GM19452 (cell line): ENCODE results near the gene SRM.
"Not testable (repeated sequence)": the region's sequence is repeated elsewhere in the genome, so short reads cannot be mapped to it uniquely, and the experiment has no call there.

Experiments
- ATAC-seq: cut with Tn5 transposase; IDR thresholded peaks from one replicate; pipeline ENCODE4 v1.9.1; 2021; ENCODE audit not compliant: unreplicated experiment

Gene SRM

DNA sequence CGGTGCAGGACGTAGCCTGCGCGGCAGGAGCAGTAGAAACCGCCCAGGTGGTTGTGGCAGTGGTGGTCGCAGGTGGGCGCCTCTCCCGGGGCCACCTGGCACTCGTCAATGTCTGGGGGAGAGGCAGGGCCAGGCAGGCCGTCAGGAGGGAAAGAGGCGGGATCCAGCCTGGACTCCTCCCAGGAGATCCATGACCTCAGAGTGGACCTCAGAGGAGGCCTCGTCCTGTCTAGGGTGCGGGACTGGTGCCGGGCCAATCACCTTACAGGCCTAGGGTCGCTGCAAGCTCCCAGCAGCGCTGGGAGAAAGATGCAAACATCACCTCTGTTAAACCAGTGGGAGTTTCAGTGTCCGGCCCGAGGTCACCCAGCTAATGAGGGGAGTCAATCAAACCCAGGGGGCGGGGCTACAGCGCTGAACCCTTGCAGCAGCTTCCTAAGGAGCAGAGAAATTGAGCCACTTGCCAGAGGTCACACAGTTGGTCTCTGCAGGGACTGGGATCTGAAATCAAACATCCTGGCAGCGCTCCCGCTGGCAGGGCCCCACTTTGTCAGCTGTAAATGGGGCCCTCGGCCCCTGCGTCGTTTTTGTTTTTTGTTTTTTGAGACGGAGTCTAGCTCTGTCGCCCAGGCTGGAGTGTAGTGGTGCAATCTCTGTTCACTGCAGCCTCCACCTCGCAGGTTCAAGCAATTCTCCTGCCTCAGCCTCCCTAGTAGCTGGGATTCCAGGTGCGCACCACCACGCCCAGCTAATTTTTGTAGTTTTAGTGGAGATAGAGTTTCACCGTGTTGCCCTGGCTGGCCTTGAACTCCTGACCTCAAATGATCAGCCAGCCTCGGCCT, 14.2 kb downstream of the SRM start:
- no peak for ATAC-seq

DNA sequence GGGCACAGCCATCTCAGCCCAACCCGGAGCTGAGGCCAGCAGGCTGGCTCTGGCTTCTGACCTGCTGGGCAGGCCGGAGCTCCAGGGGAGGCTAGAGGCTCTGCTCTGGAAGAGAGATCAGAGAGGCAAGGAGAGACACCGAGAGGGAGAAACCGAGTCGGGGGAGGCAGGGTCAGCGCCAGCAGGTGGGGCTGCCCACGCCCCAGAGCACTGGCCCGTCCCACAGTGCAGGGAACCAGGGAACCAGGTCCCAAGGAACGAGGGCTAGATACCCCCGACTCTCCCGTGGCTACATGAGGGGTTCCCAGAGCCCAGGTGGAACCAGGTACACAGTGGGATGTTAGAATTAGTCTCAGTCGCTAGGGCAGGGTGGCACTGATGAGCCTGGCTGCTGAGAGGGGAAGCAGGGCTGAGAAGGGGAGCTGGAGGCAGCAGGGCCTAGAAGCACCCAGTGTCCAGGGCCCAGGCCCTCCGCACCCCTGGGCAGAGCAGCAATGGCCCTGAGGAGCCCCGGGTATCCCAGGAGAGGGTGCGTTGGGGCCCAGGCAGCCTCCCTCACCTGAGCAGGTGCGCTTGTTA, 14.9 kb downstream of the SRM start:
- ATAC-seq: no peak

DNA sequence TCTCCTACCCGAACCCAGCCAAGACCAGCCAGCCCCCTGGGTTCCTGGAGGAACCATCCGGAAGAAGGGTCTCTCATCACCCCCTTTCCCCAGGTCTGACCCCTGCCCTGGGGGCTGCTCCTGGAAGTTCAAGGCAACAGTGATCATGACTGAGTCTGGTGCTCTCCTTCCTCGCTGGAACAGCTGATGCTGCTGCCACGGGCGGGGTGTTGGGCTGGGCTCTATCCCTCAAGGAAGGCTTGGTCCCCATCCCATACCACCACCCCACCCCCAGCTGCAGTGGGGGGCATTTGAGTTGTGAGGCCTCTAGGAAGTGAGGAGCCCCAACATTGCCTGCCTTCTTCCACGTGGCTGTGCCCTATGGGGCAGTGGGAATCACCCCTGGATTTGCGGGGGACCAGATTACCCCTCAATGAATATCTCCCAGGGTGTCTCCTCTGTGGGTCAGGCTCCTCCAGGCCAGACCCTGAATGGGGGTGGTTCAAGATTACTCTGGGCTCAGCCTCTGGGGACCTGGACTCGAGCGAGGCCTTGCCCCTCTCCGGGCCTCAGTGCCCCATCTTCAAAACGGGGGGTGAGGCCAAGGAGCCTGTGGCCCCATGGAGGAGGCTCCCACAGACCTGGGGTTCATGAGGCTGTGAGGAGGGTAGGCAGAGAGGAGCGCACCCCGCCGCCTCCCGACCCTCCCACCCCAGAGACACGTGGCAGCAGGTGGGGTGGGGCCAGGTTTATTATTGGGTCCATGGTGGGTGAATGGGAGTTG, 15.6 kb downstream of the SRM start:
- ATAC-seq: no peak

DNA sequence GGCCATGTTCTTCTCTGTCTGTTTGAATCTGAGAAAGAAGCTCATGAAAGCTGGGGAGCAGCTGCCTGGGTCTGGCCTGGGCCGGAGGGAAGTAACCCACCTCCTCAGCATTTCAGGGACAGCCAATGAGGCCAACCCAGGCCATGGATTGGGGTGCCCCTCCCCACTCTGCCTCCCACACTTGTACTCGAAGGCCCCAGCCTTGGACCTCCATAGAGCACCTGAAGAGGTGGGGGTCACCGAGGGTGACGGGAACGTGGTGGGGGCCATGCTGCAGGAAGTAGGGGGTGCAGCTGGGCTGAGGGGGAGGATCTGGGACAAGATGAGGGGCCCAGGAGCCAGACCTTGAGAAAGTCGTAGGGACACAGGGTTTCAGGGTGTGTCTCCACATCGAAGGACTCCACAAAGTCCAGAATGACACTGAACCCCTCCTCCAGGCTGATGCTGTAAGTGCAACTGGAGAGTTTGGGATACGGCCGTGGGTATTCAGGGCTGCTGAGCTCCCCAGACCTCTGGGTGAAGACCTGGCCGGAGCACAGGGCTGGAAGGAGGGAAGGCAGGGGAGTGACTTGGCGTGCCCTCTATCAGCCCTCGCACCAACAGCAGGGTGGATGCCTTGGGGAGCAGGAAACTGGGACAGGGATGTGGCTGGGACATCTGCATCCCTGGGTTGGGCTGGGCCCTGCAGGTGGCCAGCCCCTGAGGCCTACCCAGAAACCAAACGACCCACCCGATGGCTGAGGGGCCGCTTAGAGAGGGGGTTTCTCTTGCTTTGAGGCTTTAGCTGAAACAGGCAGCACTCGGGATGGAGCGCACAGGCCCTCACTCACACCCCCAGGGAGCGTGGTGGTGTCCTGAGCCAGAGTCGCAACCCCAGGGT, 16.6 kb downstream of the SRM start:
- ATAC-seq: no peak

DNA sequence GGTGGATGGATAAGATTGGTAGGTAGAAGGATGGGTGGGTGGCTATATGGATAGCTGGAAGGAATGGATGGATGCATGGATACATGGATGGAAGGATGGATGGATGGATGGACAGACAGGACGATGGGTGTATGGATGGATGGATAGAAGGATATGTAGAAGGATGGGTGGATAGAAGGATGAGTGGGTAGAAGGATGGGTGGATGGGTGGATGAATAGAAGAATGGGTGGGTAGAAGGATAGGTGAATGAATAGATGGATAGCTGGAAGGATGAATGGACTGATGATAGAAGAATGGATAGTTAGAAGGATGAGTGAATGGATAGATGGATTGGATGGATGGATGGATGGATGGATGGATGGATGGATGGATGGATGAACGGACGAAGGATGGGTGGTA, 17.8 kb downstream of the SRM start:
- no peak for ATAC-seq

DNA sequence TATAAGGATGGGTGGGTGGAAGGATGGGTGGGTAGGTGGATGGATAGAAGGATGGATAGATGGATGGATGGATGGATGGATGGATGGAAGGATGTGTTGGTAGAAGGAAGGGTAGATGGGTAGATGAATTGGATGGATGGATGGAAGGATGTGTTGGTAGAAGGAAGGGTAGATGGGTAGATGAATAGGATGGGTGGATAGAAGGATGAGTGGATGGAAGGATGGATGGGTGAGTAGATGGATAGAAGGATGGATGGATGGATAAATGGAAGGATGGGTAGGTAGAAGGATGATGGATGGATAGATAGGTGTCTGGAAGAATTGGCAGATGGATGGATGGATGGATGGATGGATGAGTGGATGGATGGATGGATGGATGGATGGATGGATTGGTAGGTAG, 18.8 kb downstream of the SRM start:
- no peak for ATAC-seq

DNA sequence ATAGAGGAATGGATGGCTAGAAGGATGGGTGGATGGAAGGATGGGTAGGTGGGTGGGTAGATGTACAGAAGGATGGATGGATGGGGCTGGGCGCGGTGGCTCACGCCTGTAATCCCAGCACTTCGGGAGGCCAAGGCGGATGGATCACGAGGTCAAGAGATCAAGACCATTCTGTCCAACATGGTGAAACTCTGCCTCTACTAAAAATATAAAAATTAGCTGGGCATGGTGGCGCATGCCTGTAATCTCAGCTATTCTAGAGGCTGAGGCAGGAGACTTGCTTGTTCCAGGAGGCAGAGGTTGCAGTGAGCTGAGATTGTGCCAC, 19.8 kb downstream of the SRM start:
- ATAC-seq: not testable (repeated sequence)

DNA sequence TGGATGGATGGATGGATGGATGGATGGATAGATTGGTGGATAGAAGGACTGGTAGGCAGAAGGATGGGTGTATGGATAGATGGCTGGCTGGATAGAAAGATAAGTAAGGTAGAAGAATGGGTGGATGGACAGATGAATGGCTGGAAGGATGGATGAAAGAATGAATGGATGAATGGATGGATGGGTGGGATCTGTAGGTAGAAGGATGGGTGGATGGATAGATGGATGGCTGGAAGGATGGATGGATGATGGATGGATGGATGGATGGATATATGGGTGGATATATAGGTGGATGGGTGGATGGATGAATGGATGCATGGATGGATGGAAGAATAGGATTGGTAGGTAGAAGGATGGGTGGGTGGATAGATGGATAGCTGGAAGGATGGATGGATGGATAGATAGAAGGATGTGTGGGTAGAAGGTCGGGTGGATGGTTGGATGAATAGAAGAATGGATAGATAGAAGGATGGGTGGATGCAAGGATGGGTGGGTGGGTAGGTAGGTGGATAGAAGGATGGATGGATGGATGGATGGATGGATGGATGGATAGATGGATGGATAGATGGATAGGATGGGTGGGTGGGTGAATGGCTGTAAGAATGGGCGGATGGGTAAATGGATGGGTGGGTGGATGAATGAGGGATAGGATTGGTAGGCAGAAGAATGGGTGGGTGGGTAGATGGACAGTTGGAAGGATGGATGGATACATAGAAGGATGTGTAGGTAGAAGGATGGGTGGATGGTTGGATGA, 20.3 kb downstream of the SRM start:
- no peak for ATAC-seq

DNA sequence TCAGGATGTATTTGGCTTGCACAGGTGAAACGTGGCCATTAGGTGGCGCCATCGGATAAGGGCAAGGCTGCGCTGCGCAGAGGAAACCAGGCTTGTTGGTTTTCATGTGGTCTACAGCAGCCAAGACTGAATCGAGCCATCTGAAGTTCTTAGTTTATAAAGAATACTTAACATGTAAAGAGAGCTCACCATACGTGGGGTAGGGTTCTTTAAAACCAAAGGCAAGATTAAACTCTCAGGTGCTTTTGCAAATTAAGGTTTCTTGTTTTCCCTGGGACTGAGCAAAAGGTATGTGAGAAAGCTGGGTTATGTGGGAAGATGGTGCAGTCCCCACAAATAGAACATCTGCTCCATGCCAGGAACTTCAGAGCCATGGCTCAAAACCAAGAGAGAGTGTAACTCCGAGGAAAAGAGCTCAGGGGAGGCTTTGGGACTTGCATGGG, 22.1 kb downstream of the SRM start:
- no peak for ATAC-seq

DNA sequence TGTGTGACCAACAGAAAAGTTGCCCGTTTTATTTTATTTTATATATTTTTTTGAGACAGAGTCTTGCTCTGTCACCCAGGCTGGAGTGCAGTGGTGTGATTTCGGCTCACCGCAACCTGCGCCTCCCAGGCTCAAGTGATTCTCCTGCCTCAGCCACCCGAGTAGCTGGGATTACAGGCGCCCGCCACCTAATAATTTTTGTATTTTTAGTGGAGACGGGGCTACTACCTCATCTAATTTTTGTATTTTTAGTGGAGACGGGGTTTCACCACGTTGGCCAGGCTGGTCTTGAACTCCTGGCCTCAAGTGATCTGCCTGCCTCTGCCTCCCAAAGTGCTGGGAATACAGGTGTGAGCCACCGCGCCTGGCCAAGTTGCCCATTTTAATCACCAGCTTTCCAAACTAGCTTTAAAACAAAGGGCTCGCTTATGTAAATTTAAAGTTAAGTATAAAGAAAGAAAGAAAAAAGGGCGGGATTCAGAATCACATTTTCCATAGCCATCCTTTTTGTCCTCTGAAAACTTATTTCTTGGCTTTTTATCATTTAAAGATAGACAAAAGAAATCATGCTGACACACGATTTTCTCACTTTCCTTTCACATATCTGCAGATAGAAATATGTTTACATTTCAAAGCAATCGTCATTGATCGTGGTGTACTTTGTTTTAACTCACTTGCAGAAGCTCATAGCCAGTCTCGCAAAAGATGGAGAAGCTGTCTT, 22.6 kb downstream of the SRM start:
- not testable (repeated sequence) for ATAC-seq

DNA sequence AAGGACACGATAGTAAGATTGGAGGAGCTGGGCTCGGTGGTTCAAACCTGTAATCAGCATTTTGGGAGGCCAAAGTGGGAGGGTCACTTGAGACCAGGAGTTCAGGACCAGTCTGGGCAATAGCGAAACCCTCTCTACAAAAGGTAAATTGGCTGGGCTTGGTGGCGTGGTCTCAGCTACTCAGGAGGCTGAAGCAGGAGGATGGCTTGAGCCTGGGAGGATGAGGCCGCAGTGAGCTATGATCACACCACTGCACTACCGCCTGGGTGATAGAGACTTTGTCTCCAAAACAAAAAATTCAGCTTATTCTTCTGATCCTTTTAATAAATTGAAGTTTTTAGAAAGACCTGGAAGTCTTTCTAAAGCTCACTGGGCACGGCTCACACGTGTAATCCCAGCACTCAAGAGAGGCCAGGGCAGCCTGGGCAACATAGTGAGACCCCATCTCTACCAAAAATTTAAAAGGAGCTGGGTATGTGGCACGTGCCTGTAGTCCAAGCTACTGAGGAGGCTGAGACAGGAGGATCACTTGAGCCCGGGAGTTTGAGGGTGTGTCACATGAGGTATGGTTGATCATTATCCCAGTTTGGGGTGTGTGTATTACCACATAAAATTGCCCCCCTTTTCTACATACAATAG, 28.1 kb downstream of the SRM start:
- ATAC-seq: no peak

DNA sequence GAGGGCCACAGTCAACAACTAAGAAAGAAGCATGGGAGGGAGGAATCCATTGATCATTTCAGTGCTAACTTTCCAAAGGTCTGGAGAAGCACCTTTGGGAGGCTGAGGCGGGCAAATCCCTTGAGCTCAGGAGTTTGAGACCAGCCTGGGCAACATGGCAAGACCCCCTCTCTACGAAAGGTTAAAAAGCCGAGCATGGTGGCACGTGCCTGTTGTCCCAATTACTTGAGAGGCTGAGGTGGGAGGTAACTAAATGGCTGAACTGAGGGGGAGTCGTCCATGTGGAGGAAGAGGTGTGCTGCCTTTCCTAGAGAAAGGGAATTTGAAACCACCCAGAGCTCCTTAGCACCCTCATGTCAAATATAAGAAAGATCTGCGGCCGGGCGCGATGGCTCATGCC, 29.0 kb downstream of the SRM start:
- no peak for ATAC-seq

DNA sequence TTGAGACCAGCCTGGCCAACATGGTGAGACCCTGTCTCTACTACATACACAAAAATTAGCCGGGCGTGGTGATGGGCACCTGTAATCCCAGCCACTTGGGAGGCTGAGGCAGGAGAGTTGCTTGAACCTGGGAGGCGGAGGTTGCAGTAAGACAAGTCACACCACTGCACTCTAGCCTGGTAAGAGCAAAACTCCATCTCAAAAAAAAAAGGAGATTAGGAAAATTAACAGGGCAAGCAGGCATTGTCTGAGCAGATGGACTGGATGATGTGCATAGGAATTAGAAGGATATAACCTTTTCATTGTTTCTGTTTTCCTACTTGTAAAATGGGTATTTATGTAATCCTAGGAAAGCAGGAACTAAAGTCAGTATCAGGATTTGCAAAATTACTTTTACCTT, 31.8 kb downstream of the SRM start:
- no peak for ATAC-seq

DNA sequence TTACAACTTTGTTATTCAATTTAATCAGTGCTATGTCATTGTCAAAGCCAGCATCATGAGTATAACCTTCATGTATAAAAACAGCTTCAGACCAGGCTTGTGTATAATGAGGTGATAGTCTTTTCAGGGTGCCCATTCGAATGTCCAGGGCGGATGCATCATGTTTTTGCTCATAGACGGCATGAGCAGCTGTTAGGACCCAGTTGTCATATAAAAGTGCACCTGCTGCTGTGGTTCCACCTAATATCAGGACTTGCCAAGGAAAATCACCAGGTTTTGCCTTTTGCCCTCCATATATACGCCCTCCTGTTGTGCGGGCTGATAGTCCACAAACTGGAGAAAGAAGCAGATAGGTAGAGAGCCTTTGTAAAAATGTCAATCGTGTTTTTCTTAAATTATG, 32.5 kb downstream of the SRM start:
- ATAC-seq: no peak

DNA sequence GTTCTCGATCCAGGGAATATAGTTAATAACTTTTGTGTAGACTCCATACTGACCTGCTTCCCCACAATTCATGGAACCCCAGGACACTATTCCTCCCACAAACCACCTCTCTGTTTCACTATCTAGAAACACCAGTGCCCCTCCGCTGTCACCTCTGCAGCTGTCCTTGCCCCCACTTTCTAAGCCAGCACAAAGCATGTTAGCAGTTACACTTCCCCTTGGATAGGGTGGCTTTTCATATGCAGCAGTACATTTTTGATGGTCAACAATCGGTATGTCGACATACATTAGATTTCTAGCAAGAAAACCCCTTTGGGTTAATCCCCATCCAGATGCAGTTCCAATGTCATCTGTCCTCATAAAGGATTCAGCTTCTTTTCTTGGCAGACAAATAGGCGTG, 32.9 kb downstream of the SRM start:
- ATAC-seq: no peak

DNA sequence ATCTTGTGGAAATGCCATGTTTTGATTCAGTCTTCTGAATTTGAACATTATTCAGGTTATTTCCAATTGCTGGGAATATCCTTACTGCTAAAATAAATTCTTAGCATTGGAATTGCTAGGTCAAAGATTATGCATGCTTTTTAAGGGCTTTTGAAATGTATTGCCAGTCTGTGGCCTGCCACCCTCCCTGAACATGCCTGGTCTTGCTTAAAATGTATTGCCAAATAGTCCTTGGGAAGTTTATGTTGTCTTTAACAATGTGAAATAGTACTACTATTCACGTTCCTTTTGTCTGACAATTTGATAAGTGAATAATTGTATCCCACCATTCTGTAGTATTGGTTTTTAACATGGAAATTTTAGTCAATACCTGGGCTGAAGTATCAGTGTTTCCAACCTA, 33.8 kb downstream of the SRM start:
- no peak for ATAC-seq

DNA sequence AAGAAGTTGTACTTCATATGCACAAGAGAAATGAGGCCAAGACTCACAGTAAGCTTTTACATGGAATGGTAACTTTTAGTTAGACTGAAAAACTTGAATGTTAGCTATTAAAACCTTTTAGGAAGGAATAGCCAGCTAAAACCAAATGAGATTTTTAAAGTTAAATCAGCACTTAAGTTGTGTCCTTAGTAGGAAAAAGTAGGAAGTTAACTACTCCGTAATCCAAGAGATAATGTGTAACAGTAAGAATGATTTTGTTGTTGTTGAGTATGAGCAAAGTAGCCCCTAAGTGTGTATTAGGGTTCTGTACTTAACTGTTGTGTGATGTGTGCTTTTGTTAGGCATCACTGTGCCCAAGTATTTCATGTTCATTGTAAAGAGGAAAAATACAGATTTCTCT, 34.2 kb downstream of the SRM start:
- ATAC-seq: no peak

DNA sequence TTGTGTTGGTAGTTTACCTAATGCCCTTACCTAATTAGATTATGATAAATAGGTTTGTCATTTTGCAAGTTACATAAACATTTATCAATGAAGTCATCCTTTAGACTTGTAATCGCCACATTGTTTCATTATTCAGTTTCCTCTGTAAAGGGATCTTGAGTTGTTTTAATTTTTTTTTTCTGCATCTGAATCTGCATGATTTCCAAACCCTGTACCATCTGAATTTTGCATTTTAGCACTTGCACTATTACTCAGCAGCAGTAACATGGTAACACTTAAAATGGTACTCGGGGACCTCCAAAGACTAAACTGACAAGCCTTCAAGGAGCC, 35.0 kb downstream of the SRM start:
- ATAC-seq: no peak

DNA sequence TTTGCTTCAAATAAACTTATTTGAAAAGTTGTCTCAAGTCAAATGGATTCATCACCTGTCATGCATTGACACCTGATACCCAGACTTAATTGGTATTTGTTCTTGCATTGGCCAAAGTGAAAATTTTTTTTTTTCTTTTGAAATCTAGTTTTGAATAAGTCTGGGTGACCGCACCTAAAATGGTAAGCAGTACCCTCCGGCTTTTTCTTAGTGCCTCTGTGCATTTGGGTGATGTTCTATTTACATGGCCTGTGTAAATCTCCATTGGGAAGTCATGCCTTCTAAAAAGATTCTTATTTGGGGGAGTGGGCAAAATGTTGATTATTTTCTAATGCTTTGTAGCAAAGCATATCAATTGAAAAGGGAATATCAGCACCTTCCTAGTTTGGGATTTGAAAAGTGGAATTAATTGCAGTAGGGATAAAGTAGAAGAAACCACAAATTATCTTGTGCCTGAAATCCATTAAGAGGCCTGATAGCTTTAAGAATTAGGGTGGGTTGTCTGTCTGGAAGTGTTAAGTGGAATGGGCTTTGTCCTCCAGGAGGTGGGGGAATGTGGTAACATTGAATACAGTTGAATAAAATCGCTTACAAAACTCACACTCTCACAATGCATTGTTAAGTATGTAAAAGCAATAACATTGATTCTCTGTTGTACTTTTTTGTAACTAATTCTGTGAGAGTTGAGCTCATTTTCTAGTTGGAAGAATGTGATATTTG, 35.5 kb downstream of the SRM start:
- ATAC-seq: no peak
